GM20000 (cell line): ENCODE results near the gene ZNF662.

Experiments used
- DNase-seq: peaks from one replicate; pipeline ENCODE4 v3.0.0; 2012; ENCODE audit warnings: low spot score
- CTCF ChIP-seq: IDR thresholded peaks from 2 replicates; pipeline ENCODE4 v1.5.1; 2012; ENCODE audit warnings: mild to moderate bottlenecking, control low read depth; ENCODE audit errors: extremely low read depth, missing control alignments

Gene ZNF662

GRCh38 chr3:42891042-42891441 lies 14.9 kb upstream of the ZNF662 start:
- no peak for TF ChIP-seq CTCF
- no peak for DNase-seq

- TF ChIP-seq CTCF = no peak
- DNase-seq = no peak
These were observed 13.8 kb upstream of the ZNF662 start for GRCh38 chr3:42892169-42892568.

- TF ChIP-seq CTCF = no peak
- no peak for DNase-seq
These were observed 13.1 kb upstream of the ZNF662 start for GRCh38 chr3:42892807-42893206.

- no peak for TF ChIP-seq CTCF
- no peak for DNase-seq
These were observed 11.0 kb upstream of the ZNF662 start for GRCh38 chr3:42894698-42895579.

DNA sequence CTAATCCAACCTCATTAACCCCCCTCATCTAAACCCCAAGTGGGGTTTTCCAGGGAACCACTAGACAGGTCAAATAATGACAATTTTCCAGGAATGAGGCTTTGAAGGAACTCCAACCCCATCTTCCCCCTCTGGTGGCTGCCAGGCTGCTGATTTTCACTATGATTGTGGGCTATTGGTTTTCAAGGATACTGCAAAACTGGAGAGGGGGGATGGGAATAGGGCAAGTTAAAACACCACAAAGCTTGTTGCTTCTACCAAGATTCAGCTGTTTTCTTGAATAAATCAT lies 10.4 kb upstream of the ZNF662 start:
- TF ChIP-seq CTCF = no peak
- DNase-seq = no peak

DNA sequence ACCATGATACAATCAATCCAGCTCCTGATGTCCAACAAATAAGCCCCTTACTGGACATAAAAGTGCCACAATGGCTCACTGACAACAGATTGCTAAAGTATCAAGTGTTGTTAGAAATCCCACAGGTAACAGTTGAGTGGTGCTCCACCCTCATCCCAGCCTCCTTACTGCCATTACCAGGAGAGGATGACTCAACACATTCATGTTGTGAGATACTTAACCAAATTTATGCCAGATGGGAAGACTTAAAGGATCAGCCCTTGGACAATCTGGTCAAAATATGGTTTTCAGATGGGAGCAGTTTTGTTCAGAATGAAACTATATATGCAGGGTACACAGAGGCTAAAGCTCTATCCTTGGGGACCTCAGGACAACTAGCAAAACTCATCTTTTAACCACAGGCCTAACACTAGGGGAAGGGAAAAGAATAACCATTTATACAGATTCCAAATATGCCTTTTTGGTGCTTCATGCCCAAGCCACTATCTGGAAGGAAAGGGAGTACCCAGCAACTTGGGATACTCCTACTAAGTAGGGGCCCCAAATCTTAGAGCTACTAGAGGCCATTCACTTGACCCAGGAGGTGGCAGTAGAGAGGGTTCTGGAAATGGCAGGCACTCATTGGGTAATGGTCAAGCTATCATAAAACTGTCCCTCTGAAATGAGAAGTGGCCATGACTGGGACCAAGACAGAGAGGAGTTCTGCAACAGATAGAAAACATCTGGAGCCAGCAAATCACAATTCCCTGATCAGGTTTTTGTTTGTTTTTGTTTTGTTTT lies 6.9 kb upstream of the ZNF662 start:
- DNase-seq = no peak
- TF ChIP-seq CTCF = no peak
